ENCODE measurements around the gene FAM180B. TPM values are rescaled to one million over a fixed set of nuclear protein-coding genes. Genes with fewer than 3 reads are reported as not detected.
"Not testable (repeated sequence)": the region's sequence is repeated elsewhere in the genome, so short reads cannot be mapped to it uniquely, and the experiment has no call there.

FAM180B gene
- total RNA-seq, 2 donors from 2014 or later = 0.66 TPM; not detected in 1

GRCh38 chr11:47631473-47631872 lies 45.0 kb downstream of the FAM180B start:
- TF ChIP-seq CTCF (IDR thresholded peaks at IDR 0.05) = no peak
- no peak for TF ChIP-seq POLR2A (IDR thresholded peaks at IDR 0.05)
- 57 to 71% methylated on average over 5 of the region's 5 CpGs for WGBS, 2 donors
- Histone ChIP-seq H3K27ac (no peak overlapping the region), H3K9me3 (no peaks in the 10 kb centered on the region), H3K4me1 (no peaks in the 10 kb centered on the region), H3K36me3 (replicated peaks in 1 of 2; ENCODE audit: insufficient read depth in 1 of 2, low read depth in 2 of 2) (peaks cover 3 to 25% of the 10 kb centered on the region in 2 donors), H3K27me3 (no peaks in the 10 kb centered on the region), H3K4me3 (no peak overlapping the region)
- ATAC-seq (no peak), DNase-seq (no peak)
- intact Hi-C loops (cut with DNase I) = no loop called here

DNA sequence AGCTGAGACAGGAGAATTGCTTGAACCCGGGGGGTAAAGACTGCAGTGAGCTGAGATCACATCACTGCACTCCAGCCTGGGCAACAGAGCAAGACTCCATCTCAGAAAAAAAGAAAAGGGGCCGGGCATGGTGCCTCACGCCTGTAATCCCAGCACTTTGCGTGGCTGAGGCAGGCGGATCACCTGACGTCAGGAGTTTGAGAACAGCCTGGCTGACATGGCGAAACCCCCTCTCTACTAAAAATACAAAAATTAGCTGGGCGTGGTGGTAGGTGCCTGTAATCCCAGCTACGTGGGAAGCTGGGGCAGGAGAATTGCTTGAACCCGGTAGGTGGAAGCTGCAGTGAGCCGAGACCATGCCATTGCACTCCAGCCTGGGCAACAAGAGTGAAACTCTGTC lies 49.9 kb downstream of the FAM180B start:
- H3K4me1 ChIP-seq; intact Hi-C loops (cut with DNase I); H3K27ac ChIP-seq; DNase-seq; H3K27me3 ChIP-seq; H3K4me3 ChIP-seq; H3K9me3 ChIP-seq; ATAC-seq: not testable (repeated sequence)
- WGBS, 2 donors = 96 to 97% methylated on average over 10 to 11 of the region's 11 CpGs
- H3K36me3 ChIP-seq (replicated peaks in 1 of 2; ENCODE audit: insufficient read depth in 1 of 2, low read depth in 2 of 2) = peaks cover 0 to 13% of the 10 kb centered on the region in 2 donors

Small RNA genes lying within 50 kb of the gene (small RNA-seq; reads per million reads assigned to genes)
- not detected for gene RN7SL652P
- not detected for gene RNU5E-10P

Other genes starting within 250 kb of the FAM180B start
- not detected for gene MYBPC3, start 234.0 kb upstream of the FAM180B start, total RNA-seq
- 10 to 100 TPM in 1 of 2 donors, 1 to 10 TPM in 1; 7.5 to 10.9 TPM for gene SPI1, start 208.1 kb upstream of the FAM180B start, total RNA-seq
- 10 to 100 TPM; 54.7 TPM for gene SLC39A13, start 178.1 kb upstream of the FAM180B start, total RNA-seq
- 10 to 100 TPM; 43.8 to 62.8 TPM for gene PSMC3, start 160.2 kb upstream of the FAM180B start, total RNA-seq
- gene RAPSN, start 137.5 kb upstream of the FAM180B start, total RNA-seq = not detected
- gene CELF1, start 33.5 kb upstream of the FAM180B start, total RNA-seq = 10 to 100 TPM; 56.0 to 86.0 TPM
- 10 to 100 TPM; 52.4 TPM for gene PTPMT1, start 21.1 kb upstream of the FAM180B start, total RNA-seq
- 1 to 10 TPM; 3.6 to 6.7 TPM for gene KBTBD4, start 7.7 kb upstream of the FAM180B start, total RNA-seq
- gene NDUFS3, start 7.6 kb upstream of the FAM180B start, total RNA-seq = 10 to 100 TPM; 27.2 to 28.7 TPM
- 1 to 10 TPM in 1 of 2 donors, under 1 TPM in 1; 0.33 to 1.8 TPM for gene C1QTNF4, start 7.7 kb downstream of the FAM180B start, total RNA-seq
- 10 to 100 TPM; 15.5 to 21.0 TPM for gene MTCH2, start 55.9 kb downstream of the FAM180B start, total RNA-seq
- gene AGBL2, start 128.7 kb downstream of the FAM180B start, total RNA-seq = 1 to 10 TPM; 2.9 to 5.3 TPM
- 100 to 1,000 TPM in 1 of 2 donors, 10 to 100 TPM in 1; 87.9 to 129 TPM for gene FNBP4, start 180.7 kb downstream of the FAM180B start, total RNA-seq

All from body of pancreas (tissue), 4 donors.